Naive thymus-derived CD4-positive, alpha-beta T cell (primary cell): ENCODE results near the gene PALLD. TPM values are rescaled to one million over a fixed set of nuclear protein-coding genes. Genes with fewer than 3 reads are reported as not detected.

ENCODE experiments used
- ATAC-seq: fragments of 150-1000 bp; cut with Tn5 transposase; 2 replicates; pipeline ENCODE4 v1.10.0; 2021; ENCODE audit warnings: mild to moderate bottlenecking, moderate library complexity
- CTCF ChIA-PET: fragments of 350-600 bp; sonication (Branson Sonifier 250); formaldehyde crosslinking; loops from one replicate; lab custom pipeline; 2021; ENCODE audit warnings: antibody characterized with exemption; lab: Charles Lee
- POLR2A ChIA-PET: fragments of 350-600 bp; sonication (Branson Sonifier 250); formaldehyde crosslinking; loops from one replicate; lab custom pipeline; 2021; ENCODE audit warnings: antibody characterized with exemption, inconsistent platforms; lab: Charles Lee
- DNase-seq, 9 donors: peaks; one replicate each; pipeline versions ENCODE4 v3.0.0 to v3.0.0-alpha.2; 2020 to 2022; ENCODE audit warnings: mixed read lengths in 1 of 9
- H3K27ac ChIP-seq: one replicate; pipeline ENCODE4 v1.7.0; 2013; ENCODE audit warnings: mild to moderate bottlenecking, low read depth, low read length, moderate library complexity
- H3K27me3 ChIP-seq, 2 donors: one replicate each; pipeline ENCODE4 v1.7.0; 2013; ENCODE audit warnings: low read length in 2 of 2, mild to moderate bottlenecking in 2 of 2, moderate library complexity in 2 of 2; ENCODE audit not compliant: control insufficient read depth in 2 of 2, insufficient read depth in 2 of 2
- H3K36me3 ChIP-seq, 3 experiments: 1 replicate in 2 of 3; 2 replicates in 1 of 3; pipeline ENCODE4 v1.7.0; 2013; ENCODE audit warnings: low read length in 3 of 3, mild to moderate bottlenecking in 3 of 3, moderate library complexity in 1 of 3; ENCODE audit not compliant: insufficient read depth in 3 of 3, control insufficient read depth in 2 of 3
- H3K4me1 ChIP-seq, 2 donors: one replicate each; pipeline ENCODE4 v1.7.0; 2013; ENCODE audit warnings: low read length in 2 of 2, mild to moderate bottlenecking in 2 of 2, moderate library complexity in 1 of 2; ENCODE audit not compliant: control insufficient read depth in 2 of 2, insufficient read depth in 2 of 2
- H3K4me3 ChIP-seq: 2 replicates; pipeline ENCODE4 v1.7.0; 2013; ENCODE audit warnings: mild to moderate bottlenecking, low read length
- H3K9me3 ChIP-seq, 3 experiments: 1 replicate in 2 of 3; 2 replicates in 1 of 3; pipeline ENCODE4 v1.7.0; 2013; ENCODE audit warnings: low read length in 3 of 3; ENCODE audit not compliant: control insufficient read depth in 2 of 3
- H3K27ac Mint-ChIP-seq, 9 donors: one replicate each; pipeline ENCODE4 v1.8.0; 2020 to 2022; ENCODE audit warnings: mixed read lengths in 9 of 9, mild to moderate bottlenecking in 8 of 9, moderate library complexity in 5 of 9, inconsistent platforms in 2 of 9
- H3K27me3 Mint-ChIP-seq, 5 donors: one replicate each; pipeline ENCODE4 v1.8.0; 2021 to 2022; ENCODE audit warnings: mixed read lengths in 5 of 5, mild to moderate bottlenecking in 1 of 5
- H3K36me3 Mint-ChIP-seq, 5 donors: one replicate each; pipeline ENCODE4 v1.8.0; 2020 to 2022; ENCODE audit warnings: mixed read lengths in 5 of 5, mild to moderate bottlenecking in 3 of 5, inconsistent platforms in 1 of 5
- H3K4me1 Mint-ChIP-seq, 7 donors: one replicate each; pipeline ENCODE4 v1.8.0; 2020 to 2022; ENCODE audit warnings: mixed read lengths in 7 of 7, mild to moderate bottlenecking in 3 of 7, inconsistent platforms in 1 of 7
- H3K4me3 Mint-ChIP-seq, 10 donors: one replicate each; pipeline ENCODE4 v1.8.0; 2020 to 2022; ENCODE audit warnings: mild to moderate bottlenecking in 10 of 10, mixed read lengths in 10 of 10, moderate library complexity in 6 of 10, inconsistent platforms in 2 of 10
- H3K9me3 Mint-ChIP-seq, 11 donors: one replicate each; pipeline ENCODE4 v1.8.0; 2020 to 2022; ENCODE audit warnings: mixed read lengths in 11 of 11, mild to moderate bottlenecking in 4 of 11, inconsistent platforms in 1 of 11, moderate library complexity in 1 of 11
- intact Hi-C, 2 donors: fragments of 100-400 bp; cut with micrococcal nuclease; formaldehyde crosslinking; loops; one replicate each; pipeline ENCODE4 v1.15.1; 2023
- polyA plus RNA-seq, 2 donors: library from polyadenylated mRNA; unstranded; fragments of 300-500 nt; fragmentation: Illumina TruSeq; gene quantifications; one replicate each; pipeline ENCODE4 v1.2.3, GENCODE V29; 2021
- total RNA-seq, 6 experiments: library from RNA in 5 of 6; stranded (reverse) in 5 of 6; gene quantifications; 1 replicate in 5 of 6; 2 replicates in 1 of 6; pipeline ENCODE4 v1.2.3 and lab custom pipeline; 2021 to 2026

The PALLD gene
- total and polyA plus RNA-seq, 7 experiments from 2014 or later: 0.51 to 11.9 (median 0.76) TPM

DNA sequence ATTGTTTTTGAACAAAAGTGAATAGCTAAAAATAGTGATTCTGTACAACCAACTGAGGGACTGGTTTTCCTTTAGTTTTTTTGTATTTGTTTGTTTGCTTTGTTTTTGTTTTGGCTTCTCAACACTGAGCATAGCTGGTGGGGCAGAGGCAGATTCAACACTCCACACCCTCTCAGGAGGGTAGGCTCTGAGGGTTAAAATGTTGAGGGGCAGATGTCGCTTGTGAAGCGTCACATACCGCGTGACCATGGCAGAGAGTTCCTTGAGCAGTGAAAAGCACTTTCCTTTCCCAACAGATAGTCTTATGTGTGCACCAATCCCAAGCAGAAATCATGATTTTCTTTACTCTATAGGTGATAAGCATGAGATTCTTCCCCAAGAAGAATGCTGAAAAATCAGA lies 155.0 kb downstream of the PALLD start:
- DNase-seq (no peak), ATAC-seq (no peak)
- H3K9me3 Mint-ChIP-seq: no peaks in the 10 kb centered on the region
- H3K4me1 Mint-ChIP-seq: peaks cover 0 to 8% (median 2%) of the 10 kb centered on the region in 7 donors
- intact Hi-C loops: no loop called here
- no peak overlapping the region for H3K27ac ChIP-seq
- no peak overlapping the region for H3K27ac Mint-ChIP-seq
- peaks cover 14 to 40% (median 27%) of the 10 kb centered on the region in 5 donors for H3K27me3 Mint-ChIP-seq
- POLR2A ChIA-PET: no interaction called here
- H3K9me3 ChIP-seq: no peaks in the 10 kb centered on the region
- H3K36me3 ChIP-seq: no peaks in the 10 kb centered on the region
- CTCF ChIA-PET: no interaction called here
- no peaks in the 10 kb centered on the region for H3K36me3 Mint-ChIP-seq
- no peaks in the 10 kb centered on the region for H3K27me3 ChIP-seq
- no peak overlapping the region for H3K4me3 Mint-ChIP-seq
- no peak overlapping the region for H3K4me3 ChIP-seq
- no peaks in the 10 kb centered on the region for H3K4me1 ChIP-seq

DNA sequence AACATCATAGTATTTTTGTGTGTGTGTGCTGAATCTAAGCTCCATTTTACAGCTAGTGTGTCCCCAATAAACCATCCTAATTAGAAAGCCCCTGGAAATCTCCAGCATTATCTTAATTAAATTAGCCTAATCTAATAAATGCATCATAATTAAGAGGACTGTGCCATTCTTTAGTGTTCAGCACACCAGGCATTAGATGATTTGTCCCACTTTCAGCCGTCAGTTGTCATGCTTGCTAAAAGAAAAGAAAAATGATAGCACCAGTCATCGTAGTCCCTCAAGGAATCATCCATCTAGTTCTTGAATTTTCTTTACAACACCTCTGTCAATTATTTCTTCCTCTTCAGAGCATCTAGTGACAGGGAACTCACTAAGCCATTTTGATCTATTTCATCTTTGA lies 155.9 kb downstream of the PALLD start:
- no peak overlapping the region for H3K27ac ChIP-seq
- intact Hi-C loops: no loop called here
- H3K36me3 ChIP-seq: no peaks in the 10 kb centered on the region
- H3K27ac Mint-ChIP-seq: no peak overlapping the region
- ATAC-seq (no peak), DNase-seq (no peak)
- no peak overlapping the region for H3K4me3 ChIP-seq
- CTCF ChIA-PET: no interaction called here
- no peaks in the 10 kb centered on the region for H3K9me3 Mint-ChIP-seq
- no peaks in the 10 kb centered on the region for H3K9me3 ChIP-seq
- H3K4me3 Mint-ChIP-seq: no peak overlapping the region
- H3K4me1 ChIP-seq: no peaks in the 10 kb centered on the region
- POLR2A ChIA-PET: no interaction called here
- peaks cover 0 to 8% (median 2%) of the 10 kb centered on the region in 7 donors for H3K4me1 Mint-ChIP-seq
- H3K27me3 ChIP-seq: no peaks in the 10 kb centered on the region
- peaks cover 17 to 42% (median 27%) of the 10 kb centered on the region in 5 donors for H3K27me3 Mint-ChIP-seq
- no peaks in the 10 kb centered on the region for H3K36me3 Mint-ChIP-seq

DNA sequence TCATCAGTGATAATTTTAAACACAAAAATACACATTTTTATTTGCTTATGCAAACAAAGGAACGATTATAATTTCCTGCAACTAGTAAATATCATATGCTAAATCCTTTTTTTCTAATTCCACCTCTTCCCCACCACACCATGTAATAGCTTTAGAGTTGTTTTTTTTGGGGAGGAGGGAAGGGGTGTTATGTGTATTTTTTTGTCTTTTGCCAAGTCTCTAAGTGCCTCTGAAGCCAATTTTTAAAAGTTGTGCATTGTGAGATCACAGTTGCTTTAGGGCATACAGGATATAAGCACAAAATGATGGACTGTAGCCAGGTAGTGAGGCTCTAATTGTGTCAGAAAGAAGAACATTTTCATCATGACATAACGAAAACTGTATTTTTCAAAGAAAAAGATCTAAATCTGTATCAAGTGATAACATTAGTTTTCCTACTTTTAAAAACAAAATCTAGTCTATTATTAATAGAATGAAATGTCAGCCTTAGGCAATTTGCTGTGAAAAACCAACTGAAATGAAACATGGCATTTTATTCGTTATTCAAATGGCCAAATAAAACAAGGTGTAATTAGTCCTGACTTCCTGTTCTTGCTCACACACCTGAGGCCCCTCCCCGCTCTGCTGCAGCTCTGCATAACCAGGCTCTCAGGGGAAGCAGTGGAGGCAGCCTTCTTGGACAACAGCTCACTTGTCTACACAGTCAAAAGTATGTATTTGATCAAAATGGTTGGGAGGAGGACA lies 157.4 kb downstream of the PALLD start:
- CTCF ChIA-PET: interaction anchor here (0.7 kb wide), 1 partner anchor 1294 kb away, joined by 3 read pairs; no protein-coding TSS in a partner anchor
- POLR2A ChIA-PET: no interaction called here
- intact Hi-C loops: no loop called here

DNA sequence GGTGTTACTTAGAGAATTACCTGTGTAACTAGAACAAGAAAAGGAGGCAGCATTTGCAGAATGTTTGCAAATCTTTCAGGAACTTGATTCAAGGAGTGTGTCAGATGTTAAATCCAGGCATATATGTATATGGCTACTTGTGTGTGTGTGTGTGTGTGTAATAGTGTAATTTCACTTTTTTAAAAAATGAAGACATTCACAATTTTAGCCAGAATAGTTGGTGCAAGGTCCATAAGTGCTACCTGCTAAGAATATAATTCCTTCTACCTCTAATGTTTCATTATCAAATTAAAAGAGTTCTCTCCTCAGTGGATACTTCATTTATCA lies 158.0 kb downstream of the PALLD start:
- no peaks in the 10 kb centered on the region for H3K27me3 ChIP-seq
- H3K27ac ChIP-seq: no peak overlapping the region
- no peaks in the 10 kb centered on the region for H3K36me3 ChIP-seq
- ATAC-seq (no peak), DNase-seq (no peak)
- no peaks in the 10 kb centered on the region for H3K9me3 ChIP-seq
- H3K27ac Mint-ChIP-seq: no peak overlapping the region
- H3K4me3 Mint-ChIP-seq: no peak overlapping the region
- H3K9me3 Mint-ChIP-seq: no peaks in the 10 kb centered on the region
- H3K4me1 ChIP-seq: no peaks in the 10 kb centered on the region
- peaks cover 0 to 8% (median 2%) of the 10 kb centered on the region in 7 donors for H3K4me1 Mint-ChIP-seq
- no peaks in the 10 kb centered on the region for H3K36me3 Mint-ChIP-seq
- intact Hi-C loops: no loop called here
- peaks cover 26 to 46% (median 29%) of the 10 kb centered on the region in 5 donors for H3K27me3 Mint-ChIP-seq
- no peak overlapping the region for H3K4me3 ChIP-seq
- POLR2A ChIA-PET: no interaction called here
- CTCF ChIA-PET: interaction anchor here (0.7 kb wide), 1 partner anchor 1294 kb away, joined by 3 read pairs; no protein-coding TSS in a partner anchor

More for the DNA sequence above, 157.4 kb downstream of the PALLD start:
- H3K4me1 Mint-ChIP-seq: peaks cover 0 to 8% (median 2%) of the 10 kb centered on the region in 7 donors
- no peaks in the 10 kb centered on the region for H3K4me1 ChIP-seq
- peaks cover 24 to 45% (median 28%) of the 10 kb centered on the region in 5 donors for H3K27me3 Mint-ChIP-seq
- H3K27ac Mint-ChIP-seq: no peak overlapping the region
- no peaks in the 10 kb centered on the region for H3K27me3 ChIP-seq
- H3K9me3 ChIP-seq: no peaks in the 10 kb centered on the region
- H3K36me3 ChIP-seq: no peaks in the 10 kb centered on the region
- H3K9me3 Mint-ChIP-seq: no peaks in the 10 kb centered on the region
- H3K27ac ChIP-seq: no peak overlapping the region
- ATAC-seq (no peak), DNase-seq (no peak)
- no peak overlapping the region for H3K4me3 ChIP-seq
- no peak overlapping the region for H3K4me3 Mint-ChIP-seq
- no peaks in the 10 kb centered on the region for H3K36me3 Mint-ChIP-seq

DNA sequence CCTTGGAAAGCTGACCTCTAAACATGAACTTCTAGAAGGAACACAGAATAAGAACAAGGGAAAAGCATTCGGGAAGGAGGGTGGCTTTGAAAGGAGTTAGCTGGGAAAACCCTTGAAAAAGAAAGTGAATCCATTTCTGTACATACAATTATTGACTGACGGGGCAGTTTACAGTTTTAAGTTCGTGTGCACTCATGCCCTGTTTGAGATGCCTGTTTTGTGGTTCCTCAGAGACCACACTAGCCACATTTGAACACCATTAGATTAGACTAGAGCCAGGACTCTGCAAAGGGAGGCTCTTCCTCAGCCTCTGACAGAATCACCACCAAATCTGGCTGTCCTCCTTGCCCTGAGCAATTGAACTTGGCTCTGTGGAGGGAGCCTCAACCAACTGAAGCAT lies 158.3 kb downstream of the PALLD start:
- H3K9me3 Mint-ChIP-seq: no peaks in the 10 kb centered on the region
- Histone ChIP-seq H3K27ac (no peak overlapping the region), H3K36me3 (no peaks in the 10 kb centered on the region), H3K9me3 (no peaks in the 10 kb centered on the region), H3K27me3 (no peaks in the 10 kb centered on the region), H3K4me1 (no peaks in the 10 kb centered on the region), H3K4me3 (no peak overlapping the region)
- ATAC-seq: no peak
- peaks cover 25 to 46% (median 29%) of the 10 kb centered on the region in 5 donors for H3K27me3 Mint-ChIP-seq
- no peak overlapping the region for H3K27ac Mint-ChIP-seq
- ChIA-PET CTCF (no interaction called here), POLR2A (no interaction called here)
- DNase-seq: no peak
- intact Hi-C loops: no loop called here
- no peaks in the 10 kb centered on the region for H3K36me3 Mint-ChIP-seq
- H3K4me3 Mint-ChIP-seq: no peak overlapping the region
- H3K4me1 Mint-ChIP-seq: peaks cover 0 to 8% (median 2%) of the 10 kb centered on the region in 7 donors

- H3K27ac ChIP-seq: no peak overlapping the region
- no peak overlapping the region for H3K4me3 ChIP-seq
- no peak for ATAC-seq
- POLR2A ChIA-PET: no interaction called here
- H3K36me3 ChIP-seq: no peaks in the 10 kb centered on the region
- H3K27ac Mint-ChIP-seq: no peak overlapping the region
- DNase-seq: no peak
- no peaks in the 10 kb centered on the region for H3K9me3 ChIP-seq
- intact Hi-C loops: no loop called here
- H3K27me3 Mint-ChIP-seq: peaks cover 23 to 44% (median 29%) of the 10 kb centered on the region in 5 donors
- CTCF ChIA-PET: no interaction called here
- no peaks in the 10 kb centered on the region for H3K9me3 Mint-ChIP-seq
- H3K36me3 Mint-ChIP-seq: no peaks in the 10 kb centered on the region
- H3K4me1 Mint-ChIP-seq: peaks cover 0 to 8% (median 2%) of the 10 kb centered on the region in 7 donors
- H3K27me3 ChIP-seq: no peaks in the 10 kb centered on the region
- no peaks in the 10 kb centered on the region for H3K4me1 ChIP-seq
- H3K4me3 Mint-ChIP-seq: no peak overlapping the region
Measured at GRCh38 chr4:168656055-168656660, 159.3 kb downstream of the PALLD start.
